ENCODE results near the gene THSD4.

Gene THSD4

GRCh38 chr15:71131601-71132362 lies 16.5 kb downstream of the THSD4 start:
- no peak for DNase-seq
- TF ChIP-seq CTCF (IDR thresholded peaks at IDR 0.05; ENCODE audit: low read depth, low read length), result no peak
- no peaks in the 10 kb centered on the region for H3K9me3 ChIP-seq (ENCODE audit: severe bottlenecking)
- no peaks in the 10 kb centered on the region for H3K36me3 ChIP-seq
- H3K27me3 ChIP-seq (ENCODE audit: insufficient read depth, low read depth, severe bottlenecking), result no peaks in the 10 kb centered on the region
- H3K27ac ChIP-seq, result no peak overlapping the region
- H3K4me3 ChIP-seq (ENCODE audit: low read depth, low read length), result no peak overlapping the region

- DNase-seq, result no peak
- Histone ChIP-seq H3K36me3 (no peaks in the 10 kb centered on the region), H3K27ac (no peak overlapping the region; the same call in 1 of the 2 replicates), H3K9me3 (ENCODE audit: severe bottlenecking) (no peaks in the 10 kb centered on the region), H3K4me3 (ENCODE audit: low read depth, low read length) (no peak overlapping the region), H3K27me3 (ENCODE audit: insufficient read depth, low read depth, severe bottlenecking) (no peaks in the 10 kb centered on the region)
- no peak for TF ChIP-seq CTCF (IDR thresholded peaks at IDR 0.05; ENCODE audit: low read depth, low read length)
Measured at GRCh38 chr15:71133747-71134472, 18.6 kb downstream of the THSD4 start.

- DNase-seq, result peak; percentile 33
- TF ChIP-seq CTCF (IDR thresholded peaks at IDR 0.05; ENCODE audit: low read depth, low read length), result no peak
- Histone ChIP-seq H3K27ac (no peak overlapping the region), H3K9me3 (ENCODE audit: severe bottlenecking) (no peaks in the 10 kb centered on the region), H3K27me3 (ENCODE audit: insufficient read depth, low read depth, severe bottlenecking) (no peaks in the 10 kb centered on the region), H3K4me3 (ENCODE audit: low read depth, low read length) (no peak overlapping the region), H3K36me3 (no peaks in the 10 kb centered on the region)
Measured at GRCh38 chr15:71136159-71136783, 21.0 kb downstream of the THSD4 start.

- Histone ChIP-seq H3K4me3 (ENCODE audit: low read depth, low read length) (no peak overlapping the region), H3K36me3 (no peaks in the 10 kb centered on the region), H3K9me3 (ENCODE audit: severe bottlenecking) (no peaks in the 10 kb centered on the region), H3K27me3 (ENCODE audit: insufficient read depth, low read depth, severe bottlenecking) (no peaks in the 10 kb centered on the region), H3K27ac (no peak overlapping the region)
- TF ChIP-seq CTCF (IDR thresholded peaks at IDR 0.05; ENCODE audit: low read depth, low read length), result no peak
- DNase-seq, result no peak
Measured at GRCh38 chr15:71136793-71137518, 21.7 kb downstream of the THSD4 start.

- no peak overlapping the region for H3K4me3 ChIP-seq (ENCODE audit: low read depth, low read length)
- no peak overlapping the region for H3K27ac ChIP-seq
- no peak for TF ChIP-seq CTCF (IDR thresholded peaks at IDR 0.05; ENCODE audit: low read depth, low read length)
- no peaks in the 10 kb centered on the region for H3K27me3 ChIP-seq (ENCODE audit: insufficient read depth, low read depth, severe bottlenecking)
- H3K9me3 ChIP-seq (ENCODE audit: severe bottlenecking), result no peaks in the 10 kb centered on the region
- H3K36me3 ChIP-seq, result no peaks in the 10 kb centered on the region
- no peak for DNase-seq
Measured at GRCh38 chr15:71138473-71138872, 23.2 kb downstream of the THSD4 start.
